ENCODE measurements around the gene HAUS8. TPM values are rescaled to one million over a fixed set of nuclear protein-coding genes. Genes with fewer than 3 reads are reported as not detected.
"Not testable (repeated sequence)": the region's sequence is repeated elsewhere in the genome, so short reads cannot be mapped to it uniquely, and the experiment has no call there.

HAUS8 gene
- total RNA-seq, 2 experiments from 2014 or later: 46.3 to 47.4 TPM

DNA sequence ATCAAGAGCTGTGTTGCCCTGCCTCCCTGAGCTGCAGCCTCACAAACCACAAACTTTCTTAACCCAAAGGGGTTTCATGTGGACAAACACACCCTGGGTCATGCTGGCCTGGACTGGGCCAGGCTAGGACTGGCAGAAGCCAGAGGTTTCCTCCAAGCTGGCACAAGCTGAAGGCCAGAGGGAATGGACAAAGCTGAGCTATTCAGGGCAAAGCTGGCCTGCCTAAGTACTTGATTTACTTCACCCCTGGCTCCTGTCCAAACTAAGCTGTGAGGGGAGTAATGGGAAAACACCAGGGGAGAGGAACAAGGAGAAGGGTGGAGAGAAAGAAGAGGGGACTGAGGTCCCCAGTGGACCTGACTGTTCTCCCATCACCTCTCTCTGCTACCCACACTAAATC lies 54.9 kb downstream of the HAUS8 start:
- no peak for DNase-seq
- H3K27ac Mint-ChIP-seq: no peak overlapping the region
- CTCF ChIA-PET: interaction anchor here (1.2 kb wide), 1 partner anchor 10 kb away, joined by 3 read pairs; no protein-coding TSS in a partner anchor
- no peaks in the 10 kb centered on the region for H3K36me3 Mint-ChIP-seq (ENCODE audit: low read depth)
- no peaks in the 10 kb centered on the region for H3K4me1 Mint-ChIP-seq
- H3K27me3 Mint-ChIP-seq: peaks cover 16% of the 10 kb centered on the region
- H3K9me3 Mint-ChIP-seq: peaks cover 17% of the 10 kb centered on the region
- POLR2A ChIA-PET: no interaction called here
- H3K4me3 Mint-ChIP-seq: no peak overlapping the region

DNA sequence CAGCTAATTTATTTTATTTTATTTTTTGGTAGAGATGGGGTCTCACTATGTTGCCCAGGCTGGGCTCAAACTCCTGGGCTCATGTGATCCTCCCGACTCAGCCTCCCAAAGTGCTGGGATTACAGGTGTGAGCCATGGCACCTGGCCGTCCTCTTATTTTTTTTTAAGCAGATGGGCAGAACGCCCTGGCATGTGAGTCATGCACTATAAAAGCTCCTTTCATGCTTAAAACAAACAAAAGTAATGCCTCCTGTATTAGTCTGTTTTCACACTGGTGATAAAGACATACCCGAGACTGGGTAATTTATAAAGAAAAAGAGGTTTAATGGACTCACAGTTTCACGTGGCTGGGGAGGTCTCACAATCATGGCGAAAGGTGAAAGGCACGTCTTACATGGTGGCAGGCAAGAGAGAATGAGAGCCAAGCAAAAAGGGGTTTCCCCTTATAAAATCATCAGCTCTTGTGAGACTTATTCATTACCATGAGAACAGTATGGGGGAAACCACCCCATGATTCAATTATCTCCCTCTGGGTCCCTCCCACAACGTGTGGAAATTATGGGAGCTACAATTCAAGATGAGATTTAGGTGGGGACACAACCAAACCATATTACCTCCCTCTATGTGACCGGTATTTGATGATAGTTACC lies 60.9 kb downstream of the HAUS8 start:
- H3K4me1 Mint-ChIP-seq; CTCF ChIA-PET; H3K9me3 Mint-ChIP-seq; DNase-seq; H3K27ac Mint-ChIP-seq; H3K27me3 Mint-ChIP-seq; H3K36me3 Mint-ChIP-seq (ENCODE audit: low read depth); POLR2A ChIA-PET; H3K4me3 Mint-ChIP-seq: not testable (repeated sequence)

DNA sequence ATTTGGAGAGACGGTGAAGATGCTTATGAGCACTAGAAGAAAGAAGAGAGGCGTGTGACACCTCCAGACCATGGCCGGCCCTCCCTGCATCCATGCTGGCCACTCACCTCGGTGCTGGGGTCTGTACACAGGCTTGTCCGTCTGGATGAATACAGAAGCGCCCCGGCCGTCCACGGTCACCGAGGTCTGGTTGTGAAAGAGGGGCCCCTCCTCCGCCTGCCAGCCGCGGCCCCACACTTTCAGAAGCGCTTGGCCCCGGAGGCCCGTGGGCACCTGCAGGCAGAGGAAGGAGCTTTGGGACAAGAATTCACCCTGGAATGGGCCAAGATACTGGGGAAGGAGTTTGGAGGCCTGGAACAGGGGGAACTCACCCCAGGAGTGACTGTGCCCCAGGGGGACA lies 63.8 kb downstream of the HAUS8 start:
- Mint-ChIP-seq H3K36me3 (ENCODE audit: low read depth) (no peaks in the 10 kb centered on the region), H3K4me1 (no peaks in the 10 kb centered on the region), H3K4me3 (no peak overlapping the region), H3K27me3 (no peaks in the 10 kb centered on the region), H3K9me3 (no peaks in the 10 kb centered on the region), H3K27ac (no peak overlapping the region)
- no peak for DNase-seq
- POLR2A ChIA-PET: no interaction called here
- CTCF ChIA-PET: interaction anchor here (0.5 kb wide), 1 partner anchor 240 kb away, joined by 3 read pairs; no protein-coding TSS in a partner anchor

DNA sequence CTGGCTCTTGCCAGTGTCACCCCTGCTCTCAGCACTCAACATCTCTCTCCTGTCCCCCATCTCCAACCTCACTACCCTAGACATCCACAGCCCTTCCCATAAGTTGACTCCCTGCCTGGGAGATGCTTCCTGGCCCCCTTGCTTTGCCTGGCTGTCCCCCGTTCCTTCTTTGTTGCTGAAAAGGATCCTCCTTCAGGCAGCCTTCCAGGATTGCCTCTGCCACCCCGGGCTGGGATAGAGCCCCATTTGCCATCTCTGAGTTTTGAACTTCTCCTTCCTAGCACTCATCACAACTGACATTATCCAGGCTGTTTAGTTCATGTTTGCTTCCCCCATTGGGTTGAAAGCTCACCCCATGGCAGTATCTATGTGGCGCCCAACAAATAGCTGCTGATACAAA lies 68.7 kb downstream of the HAUS8 start:
- CTCF ChIA-PET: no interaction called here
- Mint-ChIP-seq H3K4me3 (no peak overlapping the region), H3K27ac (no peak overlapping the region), H3K27me3 (no peaks in the 10 kb centered on the region), H3K9me3 (no peaks in the 10 kb centered on the region), H3K36me3 (ENCODE audit: low read depth) (no peaks in the 10 kb centered on the region), H3K4me1 (no peaks in the 10 kb centered on the region)
- DNase-seq: no peak
- POLR2A ChIA-PET: no interaction called here

DNA sequence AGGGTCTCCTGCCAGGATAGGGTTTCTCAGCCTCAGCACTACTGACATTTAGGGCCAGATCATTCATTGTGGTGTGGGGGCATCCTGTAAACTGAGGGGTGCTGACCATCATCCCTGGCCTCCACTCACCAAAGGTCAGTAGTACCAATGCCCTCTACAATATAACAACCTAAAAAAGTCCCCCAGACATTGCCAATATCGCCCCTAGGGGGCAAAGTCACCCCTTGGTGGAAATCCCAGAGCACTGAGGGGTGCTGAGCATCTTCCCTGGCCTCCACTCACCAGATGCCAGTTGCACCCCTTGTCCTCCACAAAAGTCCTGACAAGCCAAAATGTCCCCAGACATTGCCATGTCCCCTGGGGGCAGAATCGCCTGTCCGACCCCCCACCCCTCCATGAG lies 70.3 kb downstream of the HAUS8 start:
- H3K4me3 Mint-ChIP-seq: no peak overlapping the region
- POLR2A ChIA-PET: interaction anchor here (0.6 kb wide), 1 partner anchor 1006 kb away, joined by 3 read pairs; no protein-coding TSS in a partner anchor

DNA sequence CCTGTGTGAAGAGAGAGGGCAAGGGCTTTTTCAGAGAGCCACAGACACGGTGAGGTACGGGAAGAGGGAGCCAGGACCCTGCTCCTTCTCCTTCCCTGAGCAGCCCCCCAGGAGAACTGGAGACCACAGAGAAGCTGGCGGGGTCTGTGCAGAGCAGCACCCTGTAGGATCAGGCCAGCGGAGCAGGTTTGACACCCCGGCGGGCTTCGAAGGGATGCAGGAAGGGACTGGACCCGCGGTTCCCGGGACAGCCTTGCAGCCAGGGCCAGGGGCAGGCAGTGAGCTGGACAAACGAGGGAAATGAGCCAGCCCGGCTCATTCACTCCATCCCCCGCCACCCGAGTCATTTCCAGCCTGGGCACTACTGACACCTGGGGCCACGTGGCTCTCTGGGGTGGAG lies 70.9 kb downstream of the HAUS8 start:
- Mint-ChIP-seq H3K4me3 (no peak overlapping the region), H3K36me3 (ENCODE audit: low read depth) (no peaks in the 10 kb centered on the region), H3K27me3 (no peaks in the 10 kb centered on the region), H3K27ac (no peak overlapping the region), H3K9me3 (no peaks in the 10 kb centered on the region), H3K4me1 (no peaks in the 10 kb centered on the region)
- POLR2A ChIA-PET: no interaction called here
- CTCF ChIA-PET: no interaction called here
- no peak for DNase-seq

More for the DNA sequence above, 70.3 kb downstream of the HAUS8 start:
- Mint-ChIP-seq H3K4me1 (no peaks in the 10 kb centered on the region), H3K36me3 (ENCODE audit: low read depth) (no peaks in the 10 kb centered on the region), H3K27me3 (no peaks in the 10 kb centered on the region), H3K9me3 (no peaks in the 10 kb centered on the region), H3K27ac (no peak overlapping the region)
- CTCF ChIA-PET: no interaction called here
- no peak for DNase-seq

DNA sequence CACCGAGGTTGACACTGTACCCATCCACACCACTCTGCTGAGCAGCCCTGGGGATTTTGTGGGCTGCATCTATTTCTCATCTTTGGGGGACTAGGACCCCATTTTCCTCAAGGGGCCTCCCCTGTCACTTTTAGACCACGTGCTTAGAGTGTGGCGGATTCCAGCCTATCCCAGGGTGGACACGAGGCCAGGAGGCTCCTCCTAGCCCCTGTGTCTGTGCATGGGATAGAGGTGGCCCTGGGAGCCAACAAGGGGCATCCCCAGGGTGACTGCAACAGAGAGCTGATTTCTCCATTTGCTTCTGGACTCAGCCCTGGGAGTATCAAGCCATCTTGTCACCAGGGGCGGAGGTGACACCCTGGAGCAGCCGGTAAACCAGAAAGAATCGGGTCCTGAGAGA lies 72.8 kb downstream of the HAUS8 start:
- H3K27me3 Mint-ChIP-seq: no peaks in the 10 kb centered on the region
- H3K27ac Mint-ChIP-seq: no peak overlapping the region
- CTCF ChIA-PET: no interaction called here
- no peak overlapping the region for H3K4me3 Mint-ChIP-seq
- H3K36me3 Mint-ChIP-seq (ENCODE audit: low read depth): no peaks in the 10 kb centered on the region
- H3K4me1 Mint-ChIP-seq: no peaks in the 10 kb centered on the region
- H3K9me3 Mint-ChIP-seq: peaks cover 9% of the 10 kb centered on the region
- POLR2A ChIA-PET: no interaction called here
- DNase-seq: no peak

DNA sequence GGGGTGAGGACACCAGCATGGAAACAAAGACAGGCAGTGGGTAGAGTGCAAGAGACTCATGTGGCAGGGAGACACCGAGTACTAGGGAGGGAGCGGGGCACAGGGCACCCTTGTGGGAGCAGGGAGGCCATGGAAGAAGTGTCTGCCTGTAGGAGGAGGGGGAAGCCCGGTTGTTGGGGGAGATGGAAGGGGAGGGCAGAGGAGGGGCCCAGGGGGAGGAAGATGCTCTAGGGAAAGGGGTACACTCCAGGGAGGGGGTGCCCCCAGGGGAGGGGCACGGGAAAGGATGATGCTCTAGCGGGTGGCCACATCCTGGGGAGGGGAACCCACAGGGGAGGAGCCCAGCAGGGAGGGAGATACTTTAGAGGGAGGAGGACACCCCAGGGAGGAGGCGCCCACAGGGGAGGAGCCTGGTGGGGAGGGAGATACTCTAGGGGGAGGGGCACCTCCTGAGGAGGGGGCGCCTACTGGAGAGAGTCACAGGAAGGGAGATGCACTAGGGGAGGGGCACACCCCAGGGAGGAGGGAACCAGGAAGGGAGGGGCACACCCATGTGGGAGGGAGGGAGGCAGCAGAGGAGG lies 73.6 kb downstream of the HAUS8 start:
- Mint-ChIP-seq H3K4me1 (no peaks in the 10 kb centered on the region), H3K27ac (no peak overlapping the region), H3K9me3 (peaks cover 9% of the 10 kb centered on the region), H3K36me3 (ENCODE audit: low read depth) (no peaks in the 10 kb centered on the region), H3K4me3 (no peak overlapping the region), H3K27me3 (no peaks in the 10 kb centered on the region)
- CTCF ChIA-PET: no interaction called here
- no peak for DNase-seq
- POLR2A ChIA-PET: no interaction called here

Other genes starting within 250 kb of the HAUS8 start
- 10 to 100 TPM; 31.4 to 33.6 TPM for gene SIN3B, start 246.1 kb downstream of the HAUS8 start, total RNA-seq
- gene F2RL3, start 186.5 kb downstream of the HAUS8 start, total RNA-seq: under 1 TPM; 0.35 to 0.65 TPM
- gene CPAMD8, start 48.6 kb downstream of the HAUS8 start, total RNA-seq: under 1 TPM; 0.22 to 0.60 TPM
- 100 to 1,000 TPM; 217 to 218 TPM for gene MYO9B, start 325 bp upstream of the HAUS8 start, total RNA-seq
- gene USE1, start 139.9 kb upstream of the HAUS8 start, total RNA-seq: 10 to 100 TPM; 23.3 to 24.7 TPM
- 10 to 100 TPM; 19.6 to 23.1 TPM for gene OCEL1, start 150.8 kb upstream of the HAUS8 start, total RNA-seq
- gene NR2F6, start 170.5 kb upstream of the HAUS8 start, total RNA-seq: 1 to 10 TPM; 3.6 to 3.8 TPM
- gene USHBP1, start 189.3 kb upstream of the HAUS8 start, total RNA-seq: under 1 TPM in 1 of 2 experiments, not detected in 1; 0.27 TPM
- gene BABAM1, start 192.0 kb upstream of the HAUS8 start, total RNA-seq: 100 to 1,000 TPM; 111 to 113 TPM
- gene ANKLE1, start 206.4 kb upstream of the HAUS8 start, total RNA-seq: 1 to 10 TPM; 1.7 to 1.9 TPM
- gene ABHD8, start 228.0 kb upstream of the HAUS8 start, total RNA-seq: 10 to 100 TPM in 1 of 2 experiments, 1 to 10 TPM in 1; 9.3 to 10.1 TPM
- gene MRPL34, start 230.4 kb upstream of the HAUS8 start, total RNA-seq: 10 to 100 TPM; 79.5 to 80.8 TPM
- gene DDA1, start 234.1 kb upstream of the HAUS8 start, total RNA-seq: 10 to 100 TPM; 39.5 to 45.3 TPM

All from activated CD4-positive, alpha-beta T cell treated with anti-CD3 and anti-CD28 coated beads, Interleukin-2, amount 10 ng/mL, durations not matched to agents 7 days and 5 days (primary cell).